Natural killer cell (primary cell): ENCODE measurements around the gene TCF4. TPM values are rescaled to one million over a fixed set of nuclear protein-coding genes. Genes with fewer than 3 reads are reported as not detected.

Experiments used
- ATAC-seq, 3 donors: fragments of 150-1000 bp in 2 of 3; fragments of 200-7000 bp in 1 of 3; cut with Tn5 transposase; 1 replicate in 1 of 3; 2 replicates in 2 of 3; pipeline ENCODE4 v1.10.0; 2021; ENCODE audit warnings: mild to moderate bottlenecking in 2 of 3, moderate library complexity in 2 of 3
- DNase-seq, 2 donors: peaks; one replicate each; pipeline versions ENCODE4 v3.0.0 to v3.0.0-alpha.2; 2013 to 2021; ENCODE audit warnings: mixed read lengths in 1 of 2
- H3K27ac ChIP-seq: one replicate; pipeline ENCODE4 v1.5.1; 2013; ENCODE audit warnings: mild to moderate bottlenecking, low read length
- H3K27me3 ChIP-seq: one replicate; pipeline ENCODE4 v1.6.1; 2013; ENCODE audit warnings: low read length; ENCODE audit not compliant: control insufficient read depth, insufficient read depth
- H3K36me3 ChIP-seq: one replicate; pipeline ENCODE4 v1.6.1; 2013; ENCODE audit warnings: low read length; ENCODE audit not compliant: control insufficient read depth, insufficient read depth
- H3K4me1 ChIP-seq: one replicate; pipeline ENCODE4 v1.6.1; 2013; ENCODE audit warnings: low read length; ENCODE audit not compliant: control insufficient read depth, insufficient read depth
- H3K4me3 ChIP-seq: one replicate; pipeline ENCODE4 v1.5.1; 2013; ENCODE audit warnings: low read length
- H3K9me3 ChIP-seq: one replicate; pipeline ENCODE4 v1.6.1; 2013; ENCODE audit warnings: low read length; ENCODE audit not compliant: control insufficient read depth, insufficient read depth
- H3K27ac Mint-ChIP-seq, 2 donors: one replicate each; pipeline ENCODE4 v1.8.0; 2022; ENCODE audit warnings: mild to moderate bottlenecking in 2 of 2, mixed read lengths in 2 of 2, moderate library complexity in 1 of 2
- H3K27me3 Mint-ChIP-seq, 2 donors: one replicate each; pipeline ENCODE4 v1.8.0; 2022; ENCODE audit warnings: low read depth in 2 of 2, mixed read lengths in 2 of 2
- H3K36me3 Mint-ChIP-seq: one replicate; pipeline ENCODE4 v1.8.0; 2022; ENCODE audit warnings: mixed read lengths
- H3K4me1 Mint-ChIP-seq, 2 donors: one replicate each; pipeline ENCODE4 v1.8.0; 2022; ENCODE audit warnings: mixed read lengths in 2 of 2
- H3K4me3 Mint-ChIP-seq: one replicate; pipeline ENCODE4 v1.8.0; 2022; ENCODE audit warnings: mild to moderate bottlenecking, moderate library complexity, mixed read lengths
- H3K9me3 Mint-ChIP-seq, 2 donors: one replicate each; pipeline ENCODE4 v1.8.0; 2022; ENCODE audit warnings: mixed read lengths in 2 of 2
- WGBS: methylation state at CpG from one replicate; pipeline ENCODE4 v1.1.7; 2013; ENCODE audit warnings: missing lambda C conversion rate; ENCODE audit not compliant: insufficient coverage; 5-methylcytosine and 5-hydroxymethylcytosine counted together
- intact Hi-C: fragments of 100-400 bp; cut with micrococcal nuclease; formaldehyde crosslinking; loops from one replicate; pipeline ENCODE4 v1.14.2; 2022
- total RNA-seq, 4 donors: library from RNA; stranded (reverse); fragments of 120-200 nt in 1 of 4; gene quantifications; one replicate each; pipeline versions ENCODE4 v1.2.3 to v1.2.4, GENCODE V29; 2013 to 2022
- TF ChIP-seq, protein P1 (sequence below): fragments of 200-600 bp; IDR thresholded peaks from one replicate; pipeline ENCODE4 v1.8.0; 2022; ENCODE audit warnings: antibody characterized with exemption

Gene TCF4
- total RNA-seq, 3 donors from 2014 or later (not counting 1 experiment from before 2014, with no cell fraction given) = 8.3 to 16.5 (median 9.0) TPM

DNA sequence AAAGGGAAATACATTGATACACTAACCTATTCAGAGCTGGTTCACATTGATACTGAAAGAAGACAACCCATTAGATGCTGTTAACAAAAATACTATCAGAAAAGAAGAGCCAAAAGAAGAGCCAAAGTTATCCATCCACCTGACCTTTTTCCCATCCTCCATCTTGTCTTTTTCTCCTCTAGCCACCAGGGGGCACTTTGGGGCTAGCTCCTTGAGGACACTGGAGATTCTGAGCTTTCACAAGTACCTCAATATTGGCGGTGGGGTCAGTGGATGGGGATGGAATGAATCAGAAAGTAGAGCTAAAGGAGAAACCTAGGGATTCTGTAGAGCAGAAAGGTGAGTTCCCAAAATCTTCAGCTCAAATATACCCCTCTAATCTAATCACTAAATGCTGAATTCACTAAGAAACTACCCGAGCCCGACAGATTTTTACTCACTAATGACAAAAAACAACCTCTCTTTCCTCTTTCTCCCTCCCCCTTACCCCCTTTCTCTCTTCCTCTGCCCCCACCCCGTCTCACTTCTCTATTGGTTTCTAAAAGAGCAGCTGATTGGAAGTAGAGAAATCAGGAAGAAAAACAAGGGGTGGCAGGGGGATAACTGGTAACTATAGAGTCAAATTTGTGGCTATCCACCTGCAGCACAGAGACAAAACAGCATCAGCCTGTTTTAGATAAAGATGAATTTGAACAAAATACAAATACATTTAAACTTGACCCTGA is 203.3 kb downstream of the TCF4 start:
- H3K4me3 Mint-ChIP-seq = no peak overlapping the region
- H3K4me3 ChIP-seq = no peak overlapping the region
- WGBS = 64% methylated on average over 2 of the region's 4 CpGs
- H3K4me1 ChIP-seq = no peaks in the 10 kb centered on the region
- peak overlapping the region; percentile 1 for H3K27ac ChIP-seq
- no peaks in the 10 kb centered on the region for H3K36me3 ChIP-seq
- H3K9me3 ChIP-seq = no peaks in the 10 kb centered on the region
- TF ChIP-seq, protein P1, sequence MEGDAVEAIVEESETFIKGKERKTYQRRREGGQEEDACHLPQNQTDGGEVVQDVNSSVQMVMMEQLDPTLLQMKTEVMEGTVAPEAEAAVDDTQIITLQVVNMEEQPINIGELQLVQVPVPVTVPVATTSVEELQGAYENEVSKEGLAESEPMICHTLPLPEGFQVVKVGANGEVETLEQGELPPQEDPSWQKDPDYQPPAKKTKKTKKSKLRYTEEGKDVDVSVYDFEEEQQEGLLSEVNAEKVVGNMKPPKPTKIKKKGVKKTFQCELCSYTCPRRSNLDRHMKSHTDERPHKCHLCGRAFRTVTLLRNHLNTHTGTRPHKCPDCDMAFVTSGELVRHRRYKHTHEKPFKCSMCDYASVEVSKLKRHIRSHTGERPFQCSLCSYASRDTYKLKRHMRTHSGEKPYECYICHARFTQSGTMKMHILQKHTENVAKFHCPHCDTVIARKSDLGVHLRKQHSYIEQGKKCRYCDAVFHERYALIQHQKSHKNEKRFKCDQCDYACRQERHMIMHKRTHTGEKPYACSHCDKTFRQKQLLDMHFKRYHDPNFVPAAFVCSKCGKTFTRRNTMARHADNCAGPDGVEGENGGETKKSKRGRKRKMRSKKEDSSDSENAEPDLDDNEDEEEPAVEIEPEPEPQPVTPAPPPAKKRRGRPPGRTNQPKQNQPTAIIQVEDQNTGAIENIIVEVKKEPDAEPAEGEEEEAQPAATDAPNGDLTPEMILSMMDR = no peak
- no peaks in the 10 kb centered on the region for H3K27me3 ChIP-seq
- peaks cover 12% of the 10 kb centered on the region in 2 donors for H3K4me1 Mint-ChIP-seq
- ATAC-seq = no peak
- H3K9me3 Mint-ChIP-seq = no peaks in the 10 kb centered on the region
- H3K27ac Mint-ChIP-seq = no peak overlapping the region
- no peaks in the 10 kb centered on the region for H3K36me3 Mint-ChIP-seq
- H3K27me3 Mint-ChIP-seq = no peaks in the 10 kb centered on the region
- intact Hi-C loops = no loop called here
- peak in 1 of 2 donors; percentile 6 for DNase-seq

DNA sequence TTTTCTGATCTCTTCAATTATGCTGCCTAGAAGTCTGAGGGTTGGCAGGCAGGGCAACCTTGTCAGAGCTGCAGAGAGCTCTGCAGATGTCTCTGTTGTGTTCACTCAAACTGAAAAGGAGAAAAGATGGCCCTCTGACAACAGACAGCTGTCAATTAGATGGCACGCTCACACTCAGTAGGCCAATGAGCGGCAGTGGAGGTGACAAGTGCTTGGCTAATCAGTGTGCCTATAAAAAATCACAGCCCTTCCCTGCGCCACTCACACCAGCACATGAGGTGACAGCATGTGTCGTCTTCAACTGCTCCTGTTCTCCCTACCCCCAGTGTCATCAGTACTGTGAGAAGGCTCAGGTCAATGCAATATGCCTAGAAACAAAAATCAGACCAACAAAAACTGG is 203.9 kb downstream of the TCF4 start:
- Mint-ChIP-seq H3K9me3 (no peaks in the 10 kb centered on the region), H3K4me1 (peaks cover 12% of the 10 kb centered on the region in 2 donors), H3K36me3 (no peaks in the 10 kb centered on the region), H3K27me3 (no peaks in the 10 kb centered on the region), H3K4me3 (no peak overlapping the region), H3K27ac (no peak overlapping the region)
- 92% methylated on average over 4 of the region's 4 CpGs for WGBS
- Histone ChIP-seq H3K36me3 (no peaks in the 10 kb centered on the region), H3K4me1 (no peaks in the 10 kb centered on the region), H3K4me3 (no peak overlapping the region), H3K27ac (no peak overlapping the region), H3K27me3 (no peaks in the 10 kb centered on the region), H3K9me3 (no peaks in the 10 kb centered on the region)
- intact Hi-C loops = no loop called here
- DNase-seq (no peak), ATAC-seq (no peak)
- TF ChIP-seq, protein P1 = no peak

DNA sequence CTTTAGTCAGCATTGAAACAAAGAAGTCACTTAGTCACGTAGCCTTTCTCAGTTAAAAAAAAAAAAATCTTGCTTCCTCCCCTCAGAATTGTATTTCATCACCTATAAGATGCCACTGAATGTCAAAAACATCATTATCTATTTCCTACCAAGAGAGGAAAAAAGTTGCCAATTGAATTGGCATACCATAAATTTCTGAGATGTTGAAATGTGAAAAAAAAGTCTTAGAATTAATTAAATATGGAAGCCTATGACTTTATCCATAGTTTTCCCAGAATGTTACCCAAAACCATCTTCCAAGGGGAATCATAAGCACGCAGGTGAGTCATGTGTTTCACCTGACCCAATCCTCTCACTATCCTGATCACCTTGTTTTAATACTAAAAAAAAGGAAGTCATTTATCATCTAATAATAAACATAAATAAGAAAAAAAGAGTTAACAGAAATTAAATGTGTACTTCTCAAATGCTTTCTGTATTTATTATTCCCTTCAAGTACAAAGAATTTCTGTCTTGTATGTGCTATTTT is 205.7 kb downstream of the TCF4 start:
- no peak for ATAC-seq
- H3K4me3 Mint-ChIP-seq = no peak overlapping the region
- H3K4me1 ChIP-seq = no peaks in the 10 kb centered on the region
- H3K4me1 Mint-ChIP-seq = peaks cover 12 to 20% of the 10 kb centered on the region in 2 donors
- no peak overlapping the region for H3K4me3 ChIP-seq
- no peak overlapping the region for H3K27ac ChIP-seq
- no peak for DNase-seq
- WGBS = 55% methylated on average over 2 of the region's 2 CpGs
- no peaks in the 10 kb centered on the region for H3K27me3 ChIP-seq
- intact Hi-C loops = no loop called here
- H3K36me3 Mint-ChIP-seq = no peaks in the 10 kb centered on the region
- H3K9me3 Mint-ChIP-seq = no peaks in the 10 kb centered on the region
- H3K27ac Mint-ChIP-seq = no peak overlapping the region
- TF ChIP-seq, protein P1 = no peak
- no peaks in the 10 kb centered on the region for H3K27me3 Mint-ChIP-seq
- no peaks in the 10 kb centered on the region for H3K9me3 ChIP-seq
- no peaks in the 10 kb centered on the region for H3K36me3 ChIP-seq
